GM19099 (cell line): ENCODE data around the gene ZC3H15.
A peak's percentile ranks its signal among the peaks of the same experiment; 100 is the strongest.

Experiments used
- POLR2A ChIP-seq: IDR thresholded peaks from 3 replicates; pipeline ENCODE4 v1.6.1; 2011; ENCODE audit warnings: low read depth; ENCODE audit not compliant: insufficient read length; ENCODE audit errors: extremely low read depth

The ZC3H15 gene

GRCh38 chr2:186485871-186486650 is at the start of gene ZC3H15:
Gene ZC3H15 (plus strand): TSS chr2:186486260. CDS start chr2:186486383, 123 bp downstream.
- peak; percentile 93 for TF ChIP-seq POLR2A

DNA sequence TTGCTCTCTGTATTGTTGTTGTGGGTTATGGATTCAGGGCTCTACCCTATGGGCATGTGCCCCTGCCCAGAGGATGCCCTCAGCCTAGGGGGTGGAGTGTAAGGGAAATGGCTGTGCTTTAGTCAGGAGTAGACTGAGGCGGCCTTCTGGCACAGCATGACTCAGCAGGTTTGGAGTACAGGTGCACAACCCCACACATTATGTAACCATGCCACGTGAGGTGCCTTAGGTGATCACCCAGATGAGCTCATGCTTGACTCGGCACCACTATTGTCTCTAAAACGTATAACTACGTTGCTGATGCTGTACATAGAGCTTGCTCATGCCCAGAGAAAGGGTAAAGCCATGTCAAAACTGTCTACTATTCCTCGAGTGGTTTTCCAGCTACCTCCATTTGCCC is 48.3 kb upstream of the ZC3H15 start:
- TF ChIP-seq POLR2A, result no peak

GRCh38 chr2:186440506-186440905 is 45.6 kb upstream of the ZC3H15 start:
- no peak for TF ChIP-seq POLR2A

DNA sequence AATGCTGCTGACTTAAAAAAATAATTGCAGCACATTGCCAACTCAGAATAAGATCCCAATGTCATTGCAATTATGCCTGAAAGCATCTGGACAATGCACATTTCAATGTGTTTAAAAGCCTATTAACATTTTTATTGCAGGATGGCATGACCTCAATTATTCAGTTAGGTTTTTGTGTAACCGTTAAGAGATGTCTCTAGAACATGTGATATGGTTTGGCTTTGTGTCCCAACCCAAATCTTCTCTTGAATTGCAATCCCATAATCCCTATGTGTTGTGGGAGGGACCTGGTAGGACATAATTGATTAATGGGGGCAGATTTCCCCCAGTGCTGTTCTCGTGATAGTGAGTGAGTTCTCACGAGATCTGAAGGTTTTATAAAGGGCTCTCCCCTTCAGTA is 43.2 kb upstream of the ZC3H15 start:
- TF ChIP-seq POLR2A, result no peak

- no peak for TF ChIP-seq POLR2A
Observed at GRCh38 chr2:186443851-186444250, 42.2 kb upstream of the ZC3H15 start.

- TF ChIP-seq POLR2A, result no peak
Observed at GRCh38 chr2:186445506-186445905, 40.6 kb upstream of the ZC3H15 start.

DNA sequence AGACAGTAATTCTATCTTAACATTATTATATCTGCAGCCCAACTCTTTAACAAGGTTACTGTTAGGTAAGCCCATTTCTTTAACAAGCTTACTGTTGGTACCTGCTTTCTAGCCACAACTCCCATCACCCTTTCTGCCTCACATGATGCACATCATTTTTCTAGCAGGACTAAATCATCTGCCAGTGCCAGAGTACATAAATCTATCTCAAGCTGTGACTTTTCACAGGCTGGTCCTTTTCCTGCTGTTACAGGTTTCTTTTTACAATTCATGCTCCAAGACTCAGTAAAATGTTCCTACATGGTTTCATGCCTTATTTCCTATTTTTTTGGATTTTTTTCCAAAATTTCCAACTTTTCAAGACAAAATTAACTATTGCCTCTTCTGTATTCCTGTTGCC is 30.4 kb upstream of the ZC3H15 start:
- TF ChIP-seq POLR2A, result no peak

- no peak for TF ChIP-seq POLR2A
Observed at GRCh38 chr2:186456941-186457340, 29.1 kb upstream of the ZC3H15 start.

GRCh38 chr2:186457908-186458307 is 28.2 kb upstream of the ZC3H15 start:
- no peak for TF ChIP-seq POLR2A

- TF ChIP-seq POLR2A, result no peak
Observed at GRCh38 chr2:186459009-186459408, 27.1 kb upstream of the ZC3H15 start.

DNA sequence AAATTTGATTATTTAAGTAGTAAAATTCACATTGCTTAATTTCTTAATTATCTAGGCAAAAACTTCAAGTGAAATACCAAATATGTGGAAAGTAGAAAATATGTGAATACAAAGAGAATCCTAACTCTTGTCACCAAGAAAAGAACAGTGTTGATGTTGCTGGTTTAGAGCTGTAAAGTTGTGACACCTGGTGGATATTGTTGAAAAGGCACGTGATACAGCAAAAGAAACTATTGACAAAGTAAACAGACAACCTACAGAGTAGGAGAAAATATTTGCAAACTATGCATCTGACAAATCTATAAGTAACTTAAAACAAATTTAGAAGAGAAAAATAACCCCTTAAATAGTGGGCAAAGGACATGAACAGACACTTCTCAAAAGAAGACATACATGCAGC is 25.6 kb upstream of the ZC3H15 start:
- TF ChIP-seq POLR2A, result no peak

DNA sequence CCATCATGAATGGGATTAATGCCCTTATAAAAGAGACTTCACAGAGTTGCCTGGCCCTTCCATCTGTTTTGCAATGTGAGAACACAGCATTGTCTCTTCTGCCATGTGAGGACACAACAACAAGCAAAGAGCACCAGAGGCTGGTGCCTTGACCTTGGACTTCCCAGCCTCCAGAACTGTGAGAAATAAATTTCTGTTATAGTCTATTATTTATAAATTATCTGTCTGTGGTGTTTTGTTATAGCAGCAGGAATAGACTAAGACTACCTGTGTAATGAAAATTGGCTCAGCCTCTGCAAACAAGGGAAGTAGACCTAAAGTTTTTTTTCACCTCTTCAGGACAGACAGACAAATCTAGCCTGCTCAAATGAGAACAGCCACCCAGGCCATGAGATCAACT is 19.3 kb upstream of the ZC3H15 start:
- no peak for TF ChIP-seq POLR2A

DNA sequence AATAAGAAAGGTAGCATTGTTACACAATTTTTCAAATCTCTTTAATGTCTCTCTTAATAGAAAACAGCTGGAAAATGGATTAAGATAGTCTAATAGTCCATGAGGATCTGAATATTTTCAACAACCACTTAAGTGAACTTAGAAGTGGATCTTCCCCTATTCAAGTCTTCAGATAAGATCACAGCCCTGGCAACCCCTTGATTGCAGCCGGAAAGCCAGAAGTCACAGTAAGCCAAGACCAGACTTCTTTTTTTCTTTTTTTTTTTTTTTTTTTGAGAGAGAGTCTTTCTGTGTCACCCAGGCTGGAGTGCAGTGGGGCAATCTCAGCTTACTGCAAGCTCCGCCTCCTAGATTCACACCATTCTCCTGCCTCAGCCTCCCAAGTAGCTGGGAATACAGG is 18.6 kb upstream of the ZC3H15 start:
- TF ChIP-seq POLR2A, result no peak

- no peak for TF ChIP-seq POLR2A
Observed at GRCh38 chr2:186477790-186478189, 8.3 kb upstream of the ZC3H15 start.

DNA sequence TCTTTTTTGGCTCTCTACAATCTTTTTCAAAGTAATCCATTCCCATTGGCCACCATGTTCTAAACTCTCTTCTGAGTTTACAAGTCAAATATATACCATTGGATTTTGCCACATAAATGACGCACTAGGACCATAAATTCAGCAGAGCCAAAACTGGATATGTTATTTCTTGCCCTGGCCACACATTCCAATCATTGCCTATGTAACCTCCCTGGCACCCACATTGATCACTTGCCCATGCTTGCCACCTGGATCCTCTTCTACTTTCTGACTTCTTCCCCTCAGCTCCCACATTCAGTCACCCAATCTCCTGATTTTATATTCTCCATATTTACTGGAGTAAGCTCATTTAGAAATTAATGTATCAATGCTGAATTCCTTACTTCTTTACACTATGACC is 5.1 kb upstream of the ZC3H15 start:
- TF ChIP-seq POLR2A, result no peak

DNA sequence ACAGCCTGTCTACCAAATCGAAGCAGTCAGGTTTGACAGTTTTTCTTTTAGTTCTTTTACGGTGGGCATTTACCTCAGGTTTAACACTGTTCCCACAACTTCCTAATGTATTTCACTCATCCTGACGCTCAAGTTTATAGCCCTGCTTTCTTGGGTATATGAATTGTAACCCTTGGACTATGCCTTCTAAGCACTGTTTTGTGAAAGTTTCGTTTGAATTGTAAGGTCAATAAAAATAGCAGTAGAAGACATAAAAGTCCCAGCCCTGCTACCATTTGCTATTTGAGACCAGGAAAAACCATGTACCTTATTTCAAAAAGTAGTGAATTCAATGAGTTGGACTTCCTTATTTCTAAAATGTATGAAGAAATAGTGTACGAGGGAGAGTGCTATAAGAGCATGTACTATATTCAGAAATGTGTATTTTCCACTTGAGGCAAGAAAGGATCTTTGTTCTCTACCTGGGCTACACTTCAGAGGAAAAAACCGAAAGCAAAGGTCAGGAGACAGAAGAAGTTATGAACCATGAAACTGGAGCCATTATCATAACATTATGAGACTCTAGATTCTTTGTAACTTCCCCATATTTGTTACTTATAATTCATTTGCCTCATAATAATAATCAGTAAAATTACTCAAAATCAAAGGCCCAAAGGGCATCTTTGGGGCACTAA is 1.9 kb upstream of the ZC3H15 start:
- no peak for TF ChIP-seq POLR2A
